Psoas muscle (tissue), 8 donors: ENCODE data around the gene PALD1. TPM values are rescaled to one million over a fixed set of nuclear protein-coding genes. Genes with fewer than 3 reads are reported as not detected.

Experiments used
- ATAC-seq, 4 donors: fragments of 200-7000 bp; cut with Tn5 transposase; one replicate each; pipeline ENCODE4 v1.9.1; 2020; ENCODE audit warnings: moderate library complexity in 3 of 4, mild to moderate bottlenecking in 2 of 4
- DNase-seq, 2 donors: peaks; one replicate each; pipeline ENCODE4 v3.0.0-alpha.2; 2020
- H3K27ac ChIP-seq: fragments of 200-600 bp; one replicate; pipeline ENCODE4 v1.8.0; 2022
- H3K27me3 ChIP-seq, 3 donors: fragments of 200-600 bp in 1 of 3; one replicate each; pipeline versions ENCODE4 v1.6.1 to v1.8.0; 2013 to 2022; ENCODE audit warnings: low read length in 2 of 3, mild to moderate bottlenecking in 2 of 3, moderate library complexity in 1 of 3; ENCODE audit not compliant: insufficient read depth in 3 of 3
- H3K36me3 ChIP-seq, 2 donors: fragments of 200-600 bp in 1 of 2; one replicate each; pipeline versions ENCODE4 v1.6.1 to v1.8.0; 2013 to 2022; ENCODE audit warnings: low read depth in 1 of 2, mild to moderate bottlenecking in 1 of 2, moderate library complexity in 1 of 2; ENCODE audit not compliant: insufficient read depth in 1 of 2
- H3K4me1 ChIP-seq: fragments of 200-600 bp; one replicate; pipeline ENCODE4 v1.8.0; 2022
- H3K4me3 ChIP-seq: fragments of 200-600 bp; one replicate; pipeline ENCODE4 v1.8.0; 2022; ENCODE audit warnings: mild to moderate bottlenecking
- H3K9me3 ChIP-seq: fragments of 200-600 bp; one replicate; pipeline ENCODE4 v1.8.0; 2022
- CTCF ChIP-seq: fragments of 200-600 bp; IDR thresholded peaks from one replicate; pipeline ENCODE4 v1.8.0; 2022; ENCODE audit warnings: antibody characterized with exemption
- WGBS, 3 donors: extraction: QIAGEN DNeasy Blood & Tissue Kit; methylation state at CpG; one replicate each; pipeline versions ENCODE4 v1.1.6 to v1.1.7; 2013; 5-methylcytosine and 5-hydroxymethylcytosine counted together
- intact Hi-C, 2 donors: fragments of 100-400 bp; cut with DNase I; formaldehyde crosslinking; loops; one replicate each; pipeline versions ENCODE4 v1.11.0 to v1.14.2; 2022
- polyA plus RNA-seq, 3 donors: library from polyadenylated mRNA; stranded (reverse); fragments of 200-250 nt; gene quantifications; one replicate each; pipeline ENCODE4 v1.2.3, GENCODE V29; 2013
- total RNA-seq, 4 donors: library from RNA; stranded (reverse); fragmentation: NEBNext Ultra II Directional in 2 of 4; extraction: Animal tissue kit (Norgen Biotek cat#: 25700) in 2 of 4; gene quantifications; one replicate each; pipeline versions ENCODE4 v1.2.1 to v1.2.4, GENCODE V29; 2021 to 2023
- donor health status: healthy with polysubstance abuse.
- donor health status: DM: no; HTN: no; CAD: no; lungs with moderate emphysema.
- donor health status: Bipolar disorder and iron deficiency.
- donor health status: healthy.
- donor health status: DM: yes; HTN: yes; CAD: no.
- donor health status: DM: no; HTN: no; CAD: no.
- donor health status: DM: no; HTN: no; CAD: no.
- donor health status: DM: yes; HTN: yes; CAD: no.

The PALD1 gene
- total and polyA plus RNA-seq, 7 donors: 1.0 to 4.0 (median 2.8) TPM

GRCh38 chr10:70551971-70552422 lies 73.4 kb downstream of the PALD1 start:
- Histone ChIP-seq H3K4me1 (no peaks in the 10 kb centered on the region), H3K36me3 (peaks cover 0 to 22% of the 10 kb centered on the region in 2 donors), H3K9me3 (no peaks in the 10 kb centered on the region), H3K4me3 (no peak overlapping the region), H3K27me3 (no peaks in the 10 kb centered on the region), H3K27ac (no peak overlapping the region)
- ATAC-seq (no peak), DNase-seq (no peak)
- no peak for TF ChIP-seq CTCF
- WGBS, 3 donors: 79 to 81% (median 80%) methylated on average over 19 of the region's 19 CpGs
- intact Hi-C loops: loop anchor here in 1 of 2 donors (2.0 to 10.0 kb wide), 2 partner anchors 207 to 333 kb away; partner anchors contain the start of gene PCBD1

GRCh38 chr10:70552586-70552985 lies 74.0 kb downstream of the PALD1 start:
- 92 to 93% (median 93%) methylated on average over 6 of the region's 6 CpGs for WGBS, 3 donors
- no peak for ATAC-seq
- no peak for TF ChIP-seq CTCF
- Histone ChIP-seq H3K4me1 (no peaks in the 10 kb centered on the region), H3K4me3 (no peak overlapping the region), H3K27ac (no peak overlapping the region), H3K27me3 (no peaks in the 10 kb centered on the region), H3K9me3 (no peaks in the 10 kb centered on the region), H3K36me3 (peaks cover 0 to 19% of the 10 kb centered on the region in 2 donors)
- DNase-seq: no peak
- intact Hi-C loops: loop anchor here in 1 of 2 donors (10.0 kb wide), 1 partner anchor 332 kb away; the partner anchor contains the start of gene PCBD1

- 86 to 92% (median 88%) methylated on average over 11 of the region's 11 CpGs for WGBS, 3 donors
- no peak for TF ChIP-seq CTCF
- H3K4me1 ChIP-seq: peaks cover 2% of the 10 kb centered on the region
- peaks cover 0 to 18% of the 10 kb centered on the region in 2 donors for H3K36me3 ChIP-seq
- H3K27ac ChIP-seq: no peak overlapping the region
- ATAC-seq (no peak), DNase-seq (no peak)
- no peak overlapping the region for H3K4me3 ChIP-seq
- intact Hi-C loops: loop anchor here in 1 of 2 donors (10.0 kb wide), 1 partner anchor 329 kb away; the partner anchor contains the start of gene PCBD1
- H3K9me3 ChIP-seq: no peaks in the 10 kb centered on the region
- no peaks in the 10 kb centered on the region for H3K27me3 ChIP-seq
These were observed 76.8 kb downstream of the PALD1 start for GRCh38 chr10:70555371-70555770.

GRCh38 chr10:70557086-70557845 lies 78.7 kb downstream of the PALD1 start:
- no peak for ATAC-seq
- Histone ChIP-seq H3K27ac (no peak overlapping the region), H3K4me3 (no peak overlapping the region), H3K4me1 (peaks cover 10% of the 10 kb centered on the region), H3K36me3 (peaks cover 0 to 3% of the 10 kb centered on the region in 2 donors), H3K9me3 (no peaks in the 10 kb centered on the region), H3K27me3 (no peaks in the 10 kb centered on the region)
- intact Hi-C loops: loop anchor here in 1 of 2 donors (10.0 kb wide), 1 partner anchor 328 kb away; the partner anchor contains the start of gene PCBD1
- no peak for TF ChIP-seq CTCF
- peak in 1 of 2 donors; percentile 49 for DNase-seq
- 93 to 97% (median 95%) methylated on average over 11 of the region's 11 CpGs for WGBS, 3 donors
